Stimulated activated naive CD4-positive, alpha-beta T cell treated with Interleukin-2 at 50 U/mL for 16 hours (primary cell): Measurements from ENCODE around the gene SIAE.
"Not testable (repeated sequence)": the region's sequence is repeated elsewhere in the genome, so short reads cannot be mapped to it uniquely, and the experiment has no call there.

Experiments
- DNase-seq: peaks from one replicate; lab custom pipeline; 2025; lab: John Stamatoyannopoulos, UW

The SIAE gene

DNA sequence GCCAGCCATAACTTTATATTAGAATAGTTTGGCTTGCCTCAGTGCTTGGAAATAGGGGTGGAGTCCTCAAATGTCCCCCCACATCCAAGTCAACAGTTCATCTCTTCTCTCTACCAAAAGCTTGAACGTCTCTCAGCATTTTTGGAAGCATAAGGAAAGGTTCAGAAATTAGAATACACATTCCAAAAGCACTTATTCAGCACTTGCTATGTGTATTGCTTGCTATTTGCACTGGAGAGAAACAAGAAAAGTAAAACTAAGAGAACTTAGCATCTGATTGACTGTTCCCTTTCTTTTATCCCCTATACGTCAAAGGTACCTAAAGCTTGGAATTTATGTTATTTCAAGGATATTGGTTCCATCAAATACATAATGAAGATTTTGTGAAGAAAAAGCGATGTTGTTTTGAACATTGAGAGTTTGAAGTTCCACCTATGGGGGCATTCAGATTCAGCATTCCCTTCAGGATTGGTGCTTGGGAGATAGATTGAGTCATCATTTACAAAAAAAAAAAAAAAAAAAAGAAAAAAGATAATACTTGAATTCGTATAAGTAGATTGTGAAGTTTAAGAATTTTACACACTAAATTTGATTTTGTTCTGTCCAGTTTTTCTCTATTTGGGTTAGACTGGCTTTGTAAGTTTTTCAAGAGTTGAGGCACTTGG, 49.5 kb downstream of the SIAE start:
- no peak for DNase-seq

DNA sequence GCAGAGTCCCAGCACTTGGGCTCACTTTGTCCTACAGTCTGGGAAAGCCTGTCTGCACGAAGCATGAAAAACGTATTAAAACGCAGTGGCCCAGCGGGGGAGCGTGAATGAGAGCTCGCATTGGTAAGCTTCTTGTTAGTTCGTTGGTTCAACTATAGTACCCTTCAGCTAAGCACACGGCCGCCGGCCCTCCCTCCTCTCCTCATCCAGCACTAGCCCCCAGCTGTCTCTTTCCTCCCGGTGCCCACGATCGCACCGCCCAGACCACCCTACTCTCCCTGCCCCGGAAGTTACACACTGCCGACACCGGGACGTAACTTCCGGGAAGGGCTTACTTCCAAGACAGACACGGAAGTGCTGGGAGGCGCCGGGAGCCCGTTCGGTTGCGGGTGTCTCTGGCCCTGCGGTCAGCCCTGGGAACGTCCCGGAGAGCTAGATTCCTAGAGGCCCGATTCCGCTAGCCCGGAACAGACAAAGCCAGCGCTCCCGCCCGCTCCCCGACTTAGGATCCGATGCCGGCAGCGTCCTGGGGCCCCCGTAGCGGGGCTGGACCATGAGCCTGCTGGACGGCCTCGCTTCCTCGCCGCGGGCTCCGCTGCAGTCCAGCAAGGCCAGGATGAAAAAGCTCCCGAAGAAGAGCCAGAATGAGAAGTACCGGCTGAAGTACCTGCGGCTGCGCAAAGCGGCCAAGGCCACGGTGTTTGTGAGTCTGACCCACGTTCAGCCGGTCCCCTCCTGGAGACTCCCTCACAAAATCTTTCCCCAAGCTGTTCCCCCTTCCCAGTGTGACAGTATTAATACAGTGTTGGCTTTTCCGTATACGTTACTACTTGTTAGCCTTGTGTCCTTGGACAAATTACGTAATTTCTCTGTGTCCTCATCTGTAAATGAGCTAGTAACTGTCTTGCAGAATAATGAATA, 50.7 kb downstream of the SIAE start, which contains the start of gene TBRG1:
Gene TBRG1, plus strand, starts transcription at position 334 of the 921 bp plus-strand sequence. Its CDS starts 220 bp downstream, at position 554.
- DNase-seq: peak; percentile 79

DNA sequence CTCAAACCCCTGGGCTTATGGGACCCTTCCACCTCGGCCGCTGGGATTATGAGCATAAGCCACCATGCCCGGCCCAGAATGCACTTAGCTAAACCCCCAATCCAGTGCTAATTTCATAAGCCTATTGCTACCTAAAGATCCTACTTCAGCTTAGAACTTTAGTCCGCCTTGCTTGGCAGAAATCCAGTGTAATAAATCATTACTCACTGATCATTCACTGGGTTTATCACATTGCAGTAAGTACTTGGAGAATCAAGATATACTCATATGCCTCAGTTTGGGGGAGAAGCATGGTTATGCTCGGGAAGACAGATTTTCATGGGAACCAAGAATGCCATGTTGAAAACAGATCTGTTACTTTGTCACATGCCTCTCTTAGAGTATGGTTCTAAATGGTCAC, 54.7 kb downstream of the SIAE start:
- DNase-seq: no peak

DNA sequence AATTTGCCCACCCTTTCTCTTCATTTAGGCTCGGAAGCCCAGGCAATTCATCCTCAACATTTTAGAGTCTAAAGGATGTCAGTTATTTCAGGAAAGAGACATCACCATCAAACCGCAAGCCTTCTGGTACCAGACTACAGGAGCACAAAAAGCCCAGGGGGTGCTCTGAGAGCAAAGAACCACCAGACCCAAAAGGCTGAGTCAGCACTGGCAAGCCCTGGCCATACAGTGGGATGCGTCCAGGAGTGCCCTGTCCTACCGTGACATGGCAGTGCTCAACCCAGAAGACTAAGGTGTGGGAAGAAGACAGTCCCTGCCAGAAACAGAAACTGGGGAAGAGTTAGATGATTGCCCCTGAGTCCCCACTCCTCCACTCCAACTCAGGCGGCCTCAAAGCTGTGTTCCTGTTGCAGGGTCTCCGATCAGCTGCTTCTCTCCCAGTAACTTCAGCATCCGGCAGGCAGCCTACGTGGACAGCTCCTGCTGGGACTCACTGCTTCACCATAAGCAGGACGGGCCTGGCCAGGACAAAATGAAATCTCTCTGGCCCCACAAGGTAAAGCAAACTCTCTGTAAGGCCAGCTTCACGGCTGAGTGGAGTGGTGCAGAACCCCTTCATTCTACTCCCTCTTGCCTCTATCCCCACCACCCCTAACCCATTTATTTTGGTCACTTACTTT, 60.8 kb downstream of the SIAE start:
- no peak for DNase-seq

DNA sequence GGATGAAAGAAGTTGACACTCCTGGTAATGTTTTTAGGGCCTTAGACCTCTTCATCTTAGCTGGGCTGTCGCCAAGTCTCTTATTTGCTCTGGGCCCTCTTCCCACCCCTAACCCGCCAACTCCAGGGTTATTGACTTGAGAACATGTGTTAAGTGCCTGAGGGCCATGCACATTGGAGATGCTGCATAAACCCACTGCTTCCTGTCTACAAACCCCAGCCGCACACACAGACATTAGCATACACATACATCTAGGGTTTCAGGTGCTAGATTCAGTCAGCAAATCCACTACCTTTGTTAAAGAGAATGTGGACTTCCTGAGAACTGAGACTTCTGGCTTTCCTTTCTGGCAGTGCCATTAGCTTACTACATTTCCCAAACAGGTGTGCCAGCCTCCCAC, 61.5 kb downstream of the SIAE start:
- no peak for DNase-seq

DNA sequence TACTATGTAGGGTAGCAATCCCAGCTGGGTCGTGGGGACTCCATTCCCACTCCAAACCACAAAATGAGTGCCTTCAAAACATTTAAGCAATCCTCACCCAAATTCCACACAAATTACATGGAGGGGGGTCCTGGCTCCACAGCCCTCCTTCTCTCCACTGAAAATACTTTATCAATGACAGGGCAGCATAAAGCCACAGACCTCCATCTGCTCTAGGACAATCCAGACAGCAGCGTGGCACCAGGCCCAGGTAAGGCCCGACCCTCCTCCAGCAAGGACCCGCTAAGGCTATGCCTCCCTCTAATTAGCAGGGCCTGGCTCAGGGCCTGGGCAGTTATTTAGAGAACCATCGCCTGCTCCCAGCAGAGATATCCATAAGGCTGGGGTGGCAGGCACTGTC, 62.5 kb downstream of the SIAE start, which contains the start of gene PANX3:
Gene PANX3, plus strand, starts transcription at position 365 of the 400 bp plus-strand sequence. CDS start 129 bp downstream, outside the sequence.
- no peak for DNase-seq

DNA sequence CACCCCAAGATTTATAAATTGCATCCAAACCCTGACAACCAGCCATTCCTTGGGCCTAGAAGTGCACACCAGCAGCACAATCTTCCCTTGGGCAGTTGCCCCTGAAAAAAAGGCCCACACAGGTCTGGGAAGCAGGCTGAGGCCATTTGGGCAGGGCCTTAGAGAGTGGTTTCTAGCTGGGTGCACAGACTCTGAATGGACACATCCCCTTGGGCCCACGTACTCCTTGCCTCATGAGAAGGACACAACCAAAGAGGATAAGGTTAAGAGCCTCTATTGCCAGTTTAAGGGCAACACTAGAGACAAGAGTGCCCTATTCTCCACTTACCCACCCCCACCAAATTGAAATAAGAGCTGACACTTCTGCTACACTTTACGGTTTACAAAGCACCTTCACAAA, 63.2 kb downstream of the SIAE start:
- no peak for DNase-seq

DNA sequence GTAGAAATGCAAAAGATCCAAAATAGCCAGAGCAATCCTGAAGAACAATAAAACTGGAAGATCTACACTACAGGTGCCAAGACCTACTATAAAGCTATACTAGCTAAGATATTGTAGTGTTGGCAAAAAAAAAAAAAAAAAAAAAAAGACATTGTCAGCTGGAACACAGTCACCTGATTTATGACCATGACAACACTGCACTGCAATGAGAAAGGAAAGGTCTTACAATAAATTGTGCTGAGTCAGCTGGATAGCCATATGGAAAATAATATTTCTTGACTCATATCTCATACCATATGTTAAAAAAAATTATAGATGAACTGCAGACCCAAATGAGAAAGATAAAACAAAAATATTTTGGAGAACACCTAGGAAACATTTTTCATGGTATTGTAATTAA, 65.4 kb downstream of the SIAE start:
- DNase-seq: no peak

DNA sequence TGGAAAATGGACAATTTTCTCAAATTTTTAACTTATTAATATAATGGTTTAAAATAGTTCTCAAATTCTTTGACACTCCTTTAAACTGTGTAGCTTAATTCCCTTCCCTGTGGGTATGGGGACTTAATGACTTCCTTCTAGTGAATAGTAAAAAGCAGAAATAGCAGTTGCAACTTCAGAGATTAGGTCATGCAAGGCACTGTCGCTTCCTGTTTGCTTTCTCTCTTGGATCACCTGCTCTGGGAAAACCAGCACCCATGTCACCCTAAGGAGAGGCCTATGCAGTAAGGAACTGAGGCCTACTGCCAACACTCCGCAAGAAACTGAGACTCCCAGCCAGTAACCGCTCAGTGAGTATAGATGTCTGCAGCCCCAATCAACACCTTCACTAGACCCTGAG, 67.8 kb downstream of the SIAE start:
- no peak for DNase-seq

DNA sequence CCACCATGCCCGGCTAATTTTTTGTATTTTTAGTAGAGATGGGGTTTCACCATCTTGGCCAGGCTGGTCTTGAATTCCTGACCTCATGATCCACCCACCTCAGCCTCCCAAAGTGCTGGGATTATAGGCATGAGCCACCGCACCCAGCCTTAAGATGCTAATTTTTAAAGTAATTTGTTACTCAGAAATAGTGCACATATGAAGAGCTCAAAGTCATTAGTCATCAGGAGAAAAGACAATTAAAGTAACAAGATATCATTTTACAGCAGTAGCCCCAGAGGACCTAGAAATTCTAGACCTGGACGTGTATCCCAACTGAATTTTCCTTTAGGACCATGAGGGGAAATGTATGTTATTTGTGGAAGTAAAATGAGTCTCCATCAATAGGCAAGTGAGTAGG, 70.8 kb downstream of the SIAE start:
- not testable (repeated sequence) for DNase-seq

DNA sequence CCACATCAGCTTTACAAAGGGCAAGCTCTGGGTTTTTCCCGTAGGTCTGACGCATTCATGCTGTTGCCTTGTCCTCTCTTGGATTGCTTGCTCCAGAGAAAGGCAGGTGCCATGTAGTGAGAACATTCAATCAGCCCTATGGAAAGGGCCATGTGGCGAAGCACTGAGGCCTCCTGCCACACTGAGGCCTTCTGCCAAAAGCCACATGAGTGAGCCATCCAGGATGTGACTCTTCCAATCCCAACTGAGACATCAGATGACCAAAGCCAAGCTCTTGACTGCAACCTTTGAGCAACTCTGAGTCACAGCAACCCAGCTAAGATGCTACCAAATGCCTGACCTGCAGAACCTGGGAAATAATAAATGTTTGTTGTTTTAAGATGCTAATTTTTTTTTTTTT, 71.3 kb downstream of the SIAE start:
- DNase-seq: no peak

DNA sequence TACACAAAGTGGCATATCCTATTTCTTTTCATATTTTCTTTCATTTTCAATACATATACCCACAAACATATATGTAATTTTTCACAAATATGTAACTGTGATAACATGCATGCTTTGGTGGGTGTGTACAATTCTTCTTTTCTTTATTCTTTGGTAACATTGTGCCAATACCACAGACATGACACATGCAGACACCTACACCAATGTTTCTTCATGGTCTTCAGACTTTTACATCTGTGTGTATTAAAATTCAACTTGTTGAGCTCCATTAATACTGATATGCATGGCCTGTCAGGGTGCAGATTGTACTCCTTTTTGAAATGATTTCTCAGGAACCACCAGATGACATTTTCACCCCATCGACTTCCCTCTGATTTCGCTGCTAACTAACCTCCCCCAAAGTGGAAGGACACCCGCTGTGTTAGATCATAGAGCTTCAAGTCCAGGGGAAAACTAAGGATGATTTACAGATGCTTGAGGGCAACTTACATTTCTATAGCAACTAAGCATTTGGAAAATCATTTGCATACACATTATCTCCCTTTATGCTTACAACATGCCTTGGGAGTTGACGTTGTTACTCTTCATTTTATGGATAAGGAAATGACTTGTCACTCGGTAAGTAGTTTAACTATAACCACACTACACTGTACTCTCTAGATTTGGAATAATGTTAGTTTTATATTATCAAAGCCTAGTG, 72.8 kb downstream of the SIAE start:
- no peak for DNase-seq

DNA sequence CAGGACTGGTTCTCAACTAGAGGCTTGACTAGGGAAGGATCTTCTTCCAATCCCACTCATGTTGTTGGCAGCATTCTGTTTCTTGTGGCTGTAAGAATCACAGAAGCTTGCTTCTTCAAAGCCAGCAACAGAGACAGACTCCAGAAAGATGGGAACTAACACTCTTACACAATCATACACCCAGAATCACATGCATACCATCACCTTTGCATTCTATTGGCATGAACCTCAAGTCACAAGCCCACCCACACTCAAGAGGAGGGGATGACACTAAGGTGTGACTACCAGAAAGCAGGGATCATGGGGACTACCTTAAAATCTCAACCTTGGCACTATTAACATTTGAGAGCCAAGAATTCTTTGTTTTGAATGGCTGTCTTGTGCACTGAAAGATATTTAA, 75.9 kb downstream of the SIAE start:
- DNase-seq: no peak

DNA sequence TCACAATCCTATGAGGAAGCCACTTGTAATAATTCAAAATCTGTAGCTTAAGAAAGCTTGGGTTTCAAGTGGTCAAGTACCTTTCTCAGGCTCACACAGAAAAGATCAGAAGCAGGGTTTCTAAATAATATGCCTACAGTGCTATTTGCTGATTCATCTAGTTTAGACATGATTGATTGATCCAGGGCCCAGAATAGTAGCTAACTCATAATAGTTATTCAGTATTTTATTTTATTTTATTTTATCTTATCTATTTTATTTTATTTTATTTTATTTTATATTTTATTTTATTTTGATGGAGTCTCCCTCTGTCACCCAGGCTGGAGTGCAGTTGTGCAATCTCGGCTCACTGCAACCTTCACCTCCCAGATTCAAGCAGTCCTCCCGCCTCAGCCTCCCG, 78.2 kb downstream of the SIAE start:
- no peak for DNase-seq

DNA sequence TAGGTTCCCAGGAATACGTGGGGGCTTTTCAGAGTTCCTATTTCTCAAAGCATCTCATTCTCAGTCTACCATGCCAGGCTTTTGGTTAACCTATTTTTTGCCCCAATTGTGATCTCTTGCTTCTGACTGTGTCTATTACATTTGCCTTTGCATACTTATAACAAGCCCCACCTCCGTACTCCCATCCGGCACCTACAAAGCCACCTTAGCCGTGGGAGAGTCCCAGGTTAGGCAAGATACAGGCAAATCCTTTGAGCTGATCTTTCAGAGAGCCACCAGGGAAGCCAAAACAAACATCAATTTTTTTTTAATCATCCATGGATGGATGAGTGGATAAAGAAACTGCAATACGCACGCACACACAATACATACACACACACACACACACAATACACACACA, 80.9 kb downstream of the SIAE start:
- no peak for DNase-seq

DNA sequence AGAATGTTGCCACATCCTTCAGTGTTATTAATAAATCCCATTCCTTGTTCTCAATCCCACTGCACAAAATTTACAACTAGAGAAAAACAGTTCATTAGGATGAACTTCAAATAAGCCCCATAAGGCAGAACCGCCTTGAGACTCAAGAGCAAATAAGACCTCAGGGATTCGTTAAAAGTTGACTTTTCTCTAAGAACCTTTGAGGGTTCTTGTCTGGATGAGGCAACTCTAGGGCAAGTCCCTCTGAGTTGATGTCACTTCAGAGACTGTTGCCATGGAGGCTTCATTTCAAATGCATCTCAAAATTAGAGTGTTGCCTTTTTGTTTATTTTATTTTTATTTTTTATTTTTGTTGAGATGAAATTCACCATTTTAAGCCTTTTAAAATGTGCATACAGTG, 82.1 kb downstream of the SIAE start:
- no peak for DNase-seq

DNA sequence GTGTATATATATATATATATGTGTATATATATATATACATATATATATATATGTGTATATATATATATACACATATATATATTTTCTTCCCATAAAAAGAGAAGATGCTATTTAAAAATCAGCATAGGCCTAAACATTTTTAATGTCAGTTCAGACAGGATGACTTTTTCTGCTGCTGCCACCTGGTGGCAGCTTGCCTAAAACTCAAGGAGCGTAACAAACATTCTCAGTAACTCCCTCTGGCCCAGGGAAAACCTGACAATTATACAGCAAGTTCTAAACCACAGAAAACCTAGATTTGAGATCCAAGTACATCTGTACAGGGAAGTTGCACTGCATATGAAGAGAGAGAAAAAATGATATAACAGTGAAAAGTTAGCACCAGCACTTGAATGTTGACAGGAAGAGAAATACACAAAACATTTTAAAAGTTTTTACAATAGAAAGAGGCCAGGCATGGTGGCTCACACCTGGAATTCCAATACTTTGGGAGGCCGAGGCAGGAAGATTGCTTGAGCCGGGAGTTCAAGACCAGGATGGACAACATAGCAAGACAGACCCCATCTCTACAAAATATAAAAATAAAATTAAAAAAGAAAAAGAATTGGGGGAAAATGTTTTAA, 87.2 kb downstream of the SIAE start:
- peak; percentile 10 for DNase-seq

DNA sequence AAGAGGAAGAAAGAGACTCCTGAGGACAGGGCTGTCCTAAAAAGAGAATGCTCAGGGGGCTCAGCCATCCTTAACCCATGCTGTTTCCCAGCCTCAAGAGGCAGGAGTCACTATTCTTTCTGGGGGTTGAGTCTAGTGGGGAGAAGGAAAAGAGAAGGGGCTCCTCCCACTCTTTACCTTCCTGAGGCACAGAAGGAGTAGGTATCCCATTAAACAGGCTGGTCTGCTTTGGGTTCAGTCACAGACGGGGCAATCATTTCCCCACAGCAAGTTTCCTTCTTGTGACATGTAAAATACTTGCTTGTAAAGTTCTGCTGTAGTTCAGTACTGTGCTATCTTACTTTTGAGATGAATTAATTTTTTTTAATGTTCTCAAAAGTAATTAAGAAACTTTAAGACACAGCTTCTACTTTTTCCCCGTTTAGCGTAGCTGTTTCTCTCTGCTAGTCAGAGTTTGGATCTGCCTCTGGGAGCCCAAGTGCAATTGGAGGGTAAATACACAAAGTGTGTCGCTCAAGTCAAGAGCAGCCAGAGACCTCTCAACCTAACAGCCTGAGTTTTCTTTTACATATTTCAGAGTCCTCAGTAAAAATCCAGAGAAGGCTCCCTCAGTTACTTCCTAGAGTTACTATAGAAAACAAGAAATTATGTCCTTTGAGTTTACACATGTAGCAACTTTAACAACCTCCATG, 88.7 kb downstream of the SIAE start:
- no peak for DNase-seq

DNA sequence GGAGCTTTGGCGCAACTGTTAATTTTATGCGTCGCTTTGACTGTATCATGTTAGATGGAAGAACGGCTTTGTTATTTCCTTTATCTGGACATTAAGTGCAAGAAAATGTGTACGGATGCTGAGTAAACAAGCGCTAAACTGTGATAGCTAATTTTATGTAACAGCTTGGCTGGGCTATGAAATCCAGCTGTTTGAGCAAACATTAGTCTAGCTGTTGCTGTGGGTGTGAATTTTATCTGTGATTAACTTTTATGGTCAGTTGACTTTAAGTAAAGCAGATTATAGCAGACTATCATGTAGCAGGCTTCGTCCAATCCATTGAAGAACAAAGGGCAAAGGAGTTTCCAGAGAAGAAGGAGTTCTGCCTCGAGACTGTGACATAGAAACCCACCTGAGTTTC, 89.8 kb downstream of the SIAE start:
- no peak for DNase-seq
